ENCODE measurements around the gene MYOM3. TPM values are rescaled to one million over a fixed set of nuclear protein-coding genes. Genes with fewer than 3 reads are reported as not detected.

The MYOM3 gene
- total and polyA plus RNA-seq, 2 experiments from 2014 or later, result 2.0 to 2.4 TPM

DNA sequence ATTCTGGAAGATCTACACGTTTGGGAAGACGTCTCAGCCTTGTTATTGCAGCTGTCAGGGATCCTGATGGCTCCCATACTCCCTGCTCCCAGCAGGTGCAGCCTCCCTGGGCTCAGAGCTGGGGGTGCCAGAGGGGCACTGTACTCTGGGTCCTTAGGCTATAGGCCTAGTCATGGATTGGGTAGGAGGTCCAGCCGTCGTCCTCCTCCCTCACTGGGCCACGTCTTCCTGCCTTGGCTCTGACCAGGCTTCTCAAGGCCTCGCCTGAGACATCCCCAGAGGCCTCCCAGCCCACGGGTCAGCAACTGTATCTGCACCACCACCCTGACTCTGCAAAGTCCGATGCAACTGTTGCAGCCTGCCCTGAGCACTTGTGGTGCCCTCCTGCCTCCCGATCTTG is 18.2 kb downstream of the MYOM3 start:
- H3K9me2 ChIP-seq (replicated peaks; ENCODE audit: insufficient read depth), result no peaks in the 10 kb centered on the region
- no peaks in the 10 kb centered on the region for H3K4me1 ChIP-seq (ENCODE audit: insufficient read depth)
- no peak overlapping the region for H3K27ac ChIP-seq
- no peak overlapping the region for H3K4me3 ChIP-seq
- no peaks in the 10 kb centered on the region for H3K79me2 ChIP-seq
- H3K36me3 ChIP-seq (replicated peaks; ENCODE audit: insufficient read depth, low read depth), result no peaks in the 10 kb centered on the region
- H3K9me3 ChIP-seq (ENCODE audit: low read depth), result no peaks in the 10 kb centered on the region
- H3K4me2 ChIP-seq, result no peak overlapping the region
- H2AFZ ChIP-seq, result no peak overlapping the region
- 87% methylated on average over 9 of the region's 9 CpGs for WGBS (ENCODE audit: low lambda C conversion rate, missing lambda C conversion rate)
- no peak for DNase-seq (ENCODE audit: low spot score)
- TF ChIP-seq EZH2 (IDR thresholded peaks at IDR 0.05; ENCODE audit: borderline replicate concordance) (no peak), EZH2phosphoT487 (IDR thresholded peaks at IDR 0.05; ENCODE audit: low read depth, severe bottlenecking, unreplicated experiment) (no peak)
- TF ChIP-seq, protein P1, sequence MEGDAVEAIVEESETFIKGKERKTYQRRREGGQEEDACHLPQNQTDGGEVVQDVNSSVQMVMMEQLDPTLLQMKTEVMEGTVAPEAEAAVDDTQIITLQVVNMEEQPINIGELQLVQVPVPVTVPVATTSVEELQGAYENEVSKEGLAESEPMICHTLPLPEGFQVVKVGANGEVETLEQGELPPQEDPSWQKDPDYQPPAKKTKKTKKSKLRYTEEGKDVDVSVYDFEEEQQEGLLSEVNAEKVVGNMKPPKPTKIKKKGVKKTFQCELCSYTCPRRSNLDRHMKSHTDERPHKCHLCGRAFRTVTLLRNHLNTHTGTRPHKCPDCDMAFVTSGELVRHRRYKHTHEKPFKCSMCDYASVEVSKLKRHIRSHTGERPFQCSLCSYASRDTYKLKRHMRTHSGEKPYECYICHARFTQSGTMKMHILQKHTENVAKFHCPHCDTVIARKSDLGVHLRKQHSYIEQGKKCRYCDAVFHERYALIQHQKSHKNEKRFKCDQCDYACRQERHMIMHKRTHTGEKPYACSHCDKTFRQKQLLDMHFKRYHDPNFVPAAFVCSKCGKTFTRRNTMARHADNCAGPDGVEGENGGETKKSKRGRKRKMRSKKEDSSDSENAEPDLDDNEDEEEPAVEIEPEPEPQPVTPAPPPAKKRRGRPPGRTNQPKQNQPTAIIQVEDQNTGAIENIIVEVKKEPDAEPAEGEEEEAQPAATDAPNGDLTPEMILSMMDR (IDR thresholded peaks at IDR 0.05; ENCODE audit: poor library complexity), result no peak
- no peaks in the 10 kb centered on the region for H4K20me1 ChIP-seq (ENCODE audit: insufficient read depth, poor library complexity, severe bottlenecking)
- no peaks in the 10 kb centered on the region for H3K27me3 ChIP-seq

DNA sequence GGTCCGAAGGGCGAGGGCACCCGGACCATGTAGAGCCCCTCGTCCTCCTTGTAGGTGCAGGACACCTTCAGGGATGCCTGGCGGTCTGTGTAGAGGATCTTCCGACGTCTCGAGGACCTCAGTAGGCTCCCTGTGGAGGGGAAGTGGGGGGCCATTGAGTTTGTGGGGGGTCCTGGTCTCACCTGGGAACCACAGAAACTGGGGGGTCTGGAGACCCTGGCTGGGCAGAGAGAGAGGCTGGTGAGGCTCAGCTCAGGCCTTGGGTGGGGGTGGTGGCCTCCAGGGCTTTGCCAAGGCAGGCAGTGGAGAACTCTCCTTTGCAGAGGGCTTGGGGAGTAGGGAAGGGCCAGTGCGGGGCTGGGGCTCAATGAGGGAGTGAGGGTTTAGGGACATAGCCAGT is 19.0 kb downstream of the MYOM3 start:
- no peak overlapping the region for H2AFZ ChIP-seq
- H3K4me1 ChIP-seq (ENCODE audit: insufficient read depth), result no peaks in the 10 kb centered on the region
- no peak overlapping the region for H3K4me2 ChIP-seq
- no peak overlapping the region for H3K4me3 ChIP-seq
- WGBS (ENCODE audit: low lambda C conversion rate, missing lambda C conversion rate), result 97% methylated on average over 9 of the region's 9 CpGs
- no peaks in the 10 kb centered on the region for H3K36me3 ChIP-seq (replicated peaks; ENCODE audit: insufficient read depth, low read depth)
- no peak for DNase-seq (ENCODE audit: low spot score)
- no peak overlapping the region for H3K27ac ChIP-seq
- no peaks in the 10 kb centered on the region for H3K9me2 ChIP-seq (replicated peaks; ENCODE audit: insufficient read depth)
- no peaks in the 10 kb centered on the region for H3K9me3 ChIP-seq (ENCODE audit: low read depth)
- H4K20me1 ChIP-seq (ENCODE audit: insufficient read depth, poor library complexity, severe bottlenecking), result no peaks in the 10 kb centered on the region
- TF ChIP-seq EZH2phosphoT487 (IDR thresholded peaks at IDR 0.05; ENCODE audit: low read depth, severe bottlenecking, unreplicated experiment) (no peak), EZH2 (IDR thresholded peaks at IDR 0.05; ENCODE audit: borderline replicate concordance) (no peak)
- TF ChIP-seq, protein P1 (IDR thresholded peaks at IDR 0.05; ENCODE audit: poor library complexity), result no peak
- H3K27me3 ChIP-seq, result no peaks in the 10 kb centered on the region
- H3K79me2 ChIP-seq, result no peaks in the 10 kb centered on the region

DNA sequence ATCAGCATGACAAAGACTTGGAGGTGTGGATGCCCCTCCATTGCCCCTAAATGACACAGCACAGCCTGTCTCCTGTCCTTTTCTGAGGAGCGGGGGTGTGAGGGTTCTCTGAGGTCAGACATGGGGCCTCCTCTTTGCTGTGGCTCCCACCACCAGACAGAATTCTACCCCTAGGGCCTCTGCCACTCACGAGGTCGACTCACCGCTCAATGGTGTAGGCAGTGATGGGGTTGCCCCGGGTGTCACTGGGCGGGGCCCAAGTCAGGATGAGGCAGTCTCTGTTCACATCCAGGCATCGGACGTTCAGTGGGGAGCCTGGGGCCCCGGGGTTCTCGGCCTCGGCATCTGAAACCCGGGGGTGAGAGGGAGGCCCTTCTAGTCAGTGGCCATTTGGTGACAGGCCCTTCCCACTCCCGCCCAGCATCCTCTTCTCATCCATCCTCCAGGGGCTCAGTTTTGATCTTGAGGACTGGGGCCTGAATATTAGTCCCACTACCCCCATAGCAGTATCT is 19.9 kb downstream of the MYOM3 start:
- Histone ChIP-seq H3K9me2 (replicated peaks; ENCODE audit: insufficient read depth) (no peaks in the 10 kb centered on the region), H3K27me3 (no peaks in the 10 kb centered on the region), H3K4me1 (ENCODE audit: insufficient read depth) (no peaks in the 10 kb centered on the region), H2AFZ (no peak overlapping the region), H4K20me1 (ENCODE audit: insufficient read depth, poor library complexity, severe bottlenecking) (no peaks in the 10 kb centered on the region), H3K4me2 (no peak overlapping the region), H3K27ac (no peak overlapping the region), H3K4me3 (no peak overlapping the region), H3K9me3 (ENCODE audit: low read depth) (no peaks in the 10 kb centered on the region), H3K36me3 (replicated peaks; ENCODE audit: insufficient read depth, low read depth) (no peaks in the 10 kb centered on the region), H3K79me2 (no peaks in the 10 kb centered on the region)
- no peak for DNase-seq (ENCODE audit: low spot score)
- no peak for TF ChIP-seq EZH2phosphoT487 (IDR thresholded peaks at IDR 0.05; ENCODE audit: low read depth, severe bottlenecking, unreplicated experiment)
- TF ChIP-seq, protein P1 (IDR thresholded peaks at IDR 0.05; ENCODE audit: poor library complexity), result no peak
- TF ChIP-seq EZH2 (IDR thresholded peaks at IDR 0.05; ENCODE audit: borderline replicate concordance), result no peak
- 86% methylated on average over 11 of the region's 13 CpGs for WGBS (ENCODE audit: low lambda C conversion rate, missing lambda C conversion rate)

DNA sequence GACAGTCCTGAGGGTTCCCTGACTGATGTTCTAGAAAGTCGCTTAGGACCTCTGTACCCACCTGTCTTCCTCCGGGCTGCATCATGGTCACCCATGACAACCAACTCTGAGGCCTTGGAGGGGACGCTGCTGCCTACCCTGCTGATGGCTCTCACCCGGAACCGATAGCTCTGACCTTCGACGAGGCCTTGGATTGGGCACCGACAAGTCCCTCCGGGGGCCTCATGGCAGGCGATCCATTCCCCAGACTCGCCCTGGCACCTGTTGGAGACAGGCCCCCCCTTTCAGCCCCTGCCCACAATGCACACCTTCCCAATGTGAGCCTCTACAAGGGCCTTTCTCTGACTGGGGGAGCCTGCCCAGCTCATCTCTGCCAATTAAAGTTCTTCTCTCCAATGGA is 21.2 kb downstream of the MYOM3 start:
- Histone ChIP-seq H3K9me3 (ENCODE audit: low read depth) (no peaks in the 10 kb centered on the region), H3K36me3 (replicated peaks; ENCODE audit: insufficient read depth, low read depth) (no peaks in the 10 kb centered on the region), H3K4me1 (ENCODE audit: insufficient read depth) (no peaks in the 10 kb centered on the region), H4K20me1 (ENCODE audit: insufficient read depth, poor library complexity, severe bottlenecking) (no peaks in the 10 kb centered on the region), H3K79me2 (no peaks in the 10 kb centered on the region), H3K4me2 (no peak overlapping the region), H3K9me2 (replicated peaks; ENCODE audit: insufficient read depth) (no peaks in the 10 kb centered on the region), H2AFZ (no peak overlapping the region), H3K27ac (no peak overlapping the region), H3K4me3 (no peak overlapping the region), H3K27me3 (no peaks in the 10 kb centered on the region)
- TF ChIP-seq, protein P1 (IDR thresholded peaks at IDR 0.05; ENCODE audit: poor library complexity), result no peak
- no peak for TF ChIP-seq EZH2phosphoT487 (IDR thresholded peaks at IDR 0.05; ENCODE audit: low read depth, severe bottlenecking, unreplicated experiment)
- 92% methylated on average over 11 of the region's 11 CpGs for WGBS (ENCODE audit: low lambda C conversion rate, missing lambda C conversion rate)
- no peak for DNase-seq (ENCODE audit: low spot score)
